Measurements from ENCODE around the gene HOMER2. TPM values are rescaled to one million over a fixed set of nuclear protein-coding genes. Genes with fewer than 3 reads are reported as not detected.

The HOMER2 gene
- total and polyA plus RNA-seq, 2 experiments from 2014 or later: 24.4 to 54.5 TPM

DNA sequence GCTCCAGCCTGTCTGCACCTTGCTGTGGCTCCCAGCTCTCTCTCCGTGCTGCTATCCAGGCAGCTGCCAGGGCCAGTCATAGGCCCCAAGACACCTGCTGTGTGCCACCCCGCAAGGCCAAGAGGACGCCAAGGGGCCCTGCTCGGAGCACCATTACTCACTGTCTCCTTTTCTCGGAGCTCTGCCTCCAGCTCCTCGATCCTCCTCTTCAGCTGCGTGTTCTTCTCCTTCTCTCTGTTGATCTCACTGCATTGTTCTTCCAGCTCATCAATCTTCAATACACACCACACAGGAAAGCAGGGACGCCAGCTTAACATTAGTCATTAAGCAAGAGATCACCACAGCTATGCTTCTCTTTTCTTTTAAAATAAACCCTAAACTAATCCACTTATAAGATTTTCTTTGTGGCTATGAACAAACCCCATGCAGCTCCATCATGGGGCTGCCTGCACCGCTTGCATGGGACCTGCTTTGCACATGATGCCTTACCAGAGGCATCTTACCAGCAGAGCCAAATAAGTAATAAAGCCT lies 100.5 kb downstream of the HOMER2 start:
- no peak for DNase-seq (ENCODE audit: low read depth in 1 of 2, low spot score in 1 of 2)
- no peaks in the 10 kb centered on the region for H3K9me3 ChIP-seq (ENCODE audit: low read depth)
- TF ChIP-seq CTCF (IDR thresholded peaks at IDR 0.05; ENCODE audit: low read depth, low read length): no peak
- H3K27ac ChIP-seq: no peak overlapping the region
- no peaks in the 10 kb centered on the region for H3K36me3 ChIP-seq
- no peaks in the 10 kb centered on the region for H3K27me3 ChIP-seq
- no peak overlapping the region for H3K4me3 ChIP-seq
- H3K4me1 ChIP-seq (ENCODE audit: low read depth): no peaks in the 10 kb centered on the region

- H3K27me3 ChIP-seq: no peaks in the 10 kb centered on the region
- no peak for DNase-seq (ENCODE audit: low read depth in 1 of 2, low spot score in 1 of 2)
- H3K27ac ChIP-seq: no peak overlapping the region
- no peaks in the 10 kb centered on the region for H3K4me1 ChIP-seq (ENCODE audit: low read depth)
- H3K9me3 ChIP-seq (ENCODE audit: low read depth): no peaks in the 10 kb centered on the region
- H3K36me3 ChIP-seq: no peaks in the 10 kb centered on the region
- no peak for TF ChIP-seq CTCF (IDR thresholded peaks at IDR 0.05; ENCODE audit: low read depth, low read length)
- H3K4me3 ChIP-seq: no peak overlapping the region
These were observed 101.1 kb downstream of the HOMER2 start for GRCh38 chr15:82851306-82851850.

DNA sequence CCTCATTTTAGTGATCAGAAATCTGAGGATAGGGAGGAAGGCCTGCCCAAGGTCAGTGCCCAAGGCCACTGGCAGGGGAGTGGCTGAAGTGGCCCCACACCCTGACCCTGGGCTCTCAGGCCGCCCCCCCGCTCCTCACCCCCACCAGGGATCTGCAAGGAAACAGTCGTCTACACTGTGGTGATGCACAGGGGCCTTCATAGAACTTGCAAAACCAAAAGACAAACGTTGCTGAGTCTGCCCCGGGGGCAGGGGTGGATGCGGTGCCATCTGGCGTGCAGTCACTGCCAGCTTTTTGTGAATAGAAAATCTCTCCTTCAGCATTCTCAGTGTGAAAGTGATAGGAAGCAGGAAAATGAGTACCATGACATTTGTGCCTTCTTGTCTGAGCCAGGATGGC lies 101.8 kb downstream of the HOMER2 start:
- no peaks in the 10 kb centered on the region for H3K9me3 ChIP-seq (ENCODE audit: low read depth)
- no peak for DNase-seq (ENCODE audit: low read depth in 1 of 2, low spot score in 1 of 2)
- TF ChIP-seq CTCF (IDR thresholded peaks at IDR 0.05; ENCODE audit: low read depth, low read length): no peak
- no peak overlapping the region for H3K4me3 ChIP-seq
- no peak overlapping the region for H3K27ac ChIP-seq
- H3K27me3 ChIP-seq: no peaks in the 10 kb centered on the region
- H3K4me1 ChIP-seq (ENCODE audit: low read depth): no peaks in the 10 kb centered on the region
- no peaks in the 10 kb centered on the region for H3K36me3 ChIP-seq

DNA sequence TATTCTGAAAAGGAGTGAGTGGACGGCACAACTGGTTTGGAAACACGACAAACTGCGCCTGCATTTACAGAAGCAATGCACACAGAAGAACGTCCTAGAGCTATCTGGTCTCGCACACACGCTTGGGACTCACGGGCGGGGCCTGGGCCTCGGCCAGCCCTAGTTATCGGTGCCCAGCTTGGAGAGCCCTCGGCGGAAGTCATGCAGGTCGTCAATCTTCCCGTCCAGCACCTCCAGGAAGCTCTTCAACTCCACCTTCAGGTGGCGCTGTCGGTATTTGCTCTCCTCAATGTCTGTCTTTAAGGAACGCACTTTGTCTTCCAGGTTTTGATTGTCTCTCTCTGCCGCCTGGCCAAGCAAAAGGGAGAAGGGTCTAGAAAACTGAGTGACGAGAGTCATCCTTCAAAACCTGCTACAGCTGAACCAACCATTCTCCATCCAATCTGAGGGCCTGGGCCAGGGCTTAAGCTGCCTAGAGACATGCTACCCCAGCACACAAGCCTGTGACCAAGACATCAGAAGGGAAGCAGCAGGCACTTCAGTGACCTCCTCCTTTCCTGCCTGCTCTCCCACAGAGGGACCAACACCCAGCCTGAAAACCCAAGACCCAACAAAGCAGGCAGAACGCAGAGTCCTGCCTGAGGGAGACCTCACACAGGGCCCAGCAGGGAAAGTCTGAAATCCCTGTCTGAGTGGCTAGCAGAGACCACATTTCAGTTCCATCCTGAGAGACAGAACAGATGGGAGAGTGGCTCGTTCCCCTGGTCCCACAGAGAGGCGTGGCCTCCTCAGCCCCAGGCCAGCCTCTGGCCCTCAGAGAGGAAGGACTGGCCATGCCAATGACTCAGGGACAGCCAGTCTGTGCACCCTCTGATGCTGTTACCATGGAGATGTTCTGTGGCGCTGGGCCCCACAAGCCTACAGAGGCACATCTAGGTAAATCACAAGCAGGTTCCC lies 102.7 kb downstream of the HOMER2 start:
- Histone ChIP-seq H3K27ac (peak overlapping the region; percentile 11), H3K27me3 (no peaks in the 10 kb centered on the region), H3K9me3 (ENCODE audit: low read depth) (no peaks in the 10 kb centered on the region), H3K4me1 (ENCODE audit: low read depth) (no peaks in the 10 kb centered on the region), H3K36me3 (no peaks in the 10 kb centered on the region), H3K4me3 (no peak overlapping the region)
- DNase-seq (ENCODE audit: low read depth in 1 of 2, low spot score in 1 of 2): peak; percentile 90 to 91
- peak; percentile 86 for TF ChIP-seq CTCF (IDR thresholded peaks at IDR 0.05; ENCODE audit: low read depth, low read length)

- Histone ChIP-seq H3K36me3 (no peaks in the 10 kb centered on the region), H3K27me3 (no peaks in the 10 kb centered on the region), H3K27ac (no peak overlapping the region), H3K4me1 (ENCODE audit: low read depth) (no peaks in the 10 kb centered on the region), H3K4me3 (no peak overlapping the region), H3K9me3 (ENCODE audit: low read depth) (no peaks in the 10 kb centered on the region)
- TF ChIP-seq CTCF (IDR thresholded peaks at IDR 0.05; ENCODE audit: low read depth, low read length): no peak
- DNase-seq (ENCODE audit: low read depth in 1 of 2, low spot score in 1 of 2): no peak
These were observed 104.1 kb downstream of the HOMER2 start for GRCh38 chr15:82848241-82848993.
